ENCODE measurements around the gene VTI1A. TPM values are rescaled to one million over a fixed set of nuclear protein-coding genes. Genes with fewer than 3 reads are reported as not detected.

The VTI1A gene
- total and polyA plus RNA-seq, 9 of the 15 experiments (the other 6 are each of a cell fraction or from before 2014, with no cell fraction given) = 9.3 to 21.4 (median 16.0) TPM

- ChIA-PET CTCF (ENCODE audit: low intra/inter-chr PET ratio) (no interaction called here), POLR2A (interaction anchor here (0.7 kb wide), 1 partner anchor 12 kb away, joined by 4 read pairs; no protein-coding TSS in a partner anchor)
- Histone ChIP-seq H3K36me3 (ENCODE audit: control insufficient read depth, insufficient read depth, low read length) (no peaks in the 10 kb centered on the region; the same call in 2 of the 3 replicates), H3K9me1 (ENCODE audit: control insufficient read depth, insufficient read depth, low read length) (no peaks in the 10 kb centered on the region), H3K4me2 (ENCODE audit: insufficient read depth, low read length) (no peak overlapping the region), H3K9me3 (replicated peaks; ENCODE audit: control insufficient read depth, insufficient read depth, low read depth, low read length) (no peaks in the 10 kb centered on the region), H3K27me3 (ENCODE audit: control insufficient read depth in 2 of 2, insufficient read depth in 2 of 2, low read length in 2 of 2) (no peaks in the 10 kb centered on the region), H4K20me1 (replicated peaks; ENCODE audit: control insufficient read depth, insufficient read depth, low read length) (no peaks in the 10 kb centered on the region), H3K79me2 (ENCODE audit: control insufficient read depth, insufficient read depth, low read length) (no peaks in the 10 kb centered on the region), H3K27ac (ENCODE audit: extremely low read depth, low read depth, low read length) (no peak overlapping the region), H3K4me3 (no peak overlapping the region), H2AFZ (ENCODE audit: low read depth, low read length) (no peak overlapping the region), H3K4me1 (replicated peaks in 1 of 2; ENCODE audit: control insufficient read depth in 2 of 2, insufficient read depth in 2 of 2, low read length in 2 of 2) (no peaks in the 10 kb centered on the region), H3K9ac (ENCODE audit: insufficient read depth in 1 of 2, low read depth in 2 of 2, low read length in 2 of 2) (no peak overlapping the region)
- WGBS (ENCODE audit: insufficient coverage, low coverage, missing lambda C conversion rate) = 39% methylated on average over 4 of the region's 5 CpGs
- FAIRE-seq (no peak), ATAC-seq (no peak), DNase-seq (ENCODE audit: extremely low read depth in 1 of 4, low spot score in 3 of 4) (no peak)
- no TSS peak for BruUV-seq (replicated peaks)
- intact Hi-C loops (cut with micrococcal nuclease) (no loop called here), in situ Hi-C loops (cut with MboI) (no loop called here)
- TF ChIP-seq, protein P1, sequence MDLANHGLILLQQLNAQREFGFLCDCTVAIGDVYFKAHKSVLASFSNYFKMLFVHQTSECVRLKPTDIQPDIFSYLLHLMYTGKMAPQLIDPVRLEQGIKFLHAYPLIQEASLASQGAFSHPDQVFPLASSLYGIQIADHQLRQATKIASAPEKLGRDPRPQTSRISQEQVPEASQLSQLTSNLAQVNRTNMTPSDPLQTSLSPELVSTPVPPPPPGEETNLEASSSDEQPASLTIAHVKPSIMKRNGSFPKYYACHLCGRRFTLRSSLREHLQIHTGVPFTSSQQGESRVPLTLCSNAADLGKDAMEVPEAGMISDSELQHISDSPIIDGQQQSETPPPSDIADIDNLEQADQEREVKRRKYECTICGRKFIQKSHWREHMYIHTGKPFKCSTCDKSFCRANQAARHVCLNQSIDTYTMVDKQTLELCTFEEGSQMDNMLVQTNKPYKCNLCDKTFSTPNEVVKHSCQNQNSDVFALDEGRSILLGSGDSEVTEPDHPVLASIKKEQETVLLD (IDR thresholded peaks at IDR 0.05) = no peak
- TF ChIP-seq ATF3 (IDR thresholded peaks at IDR 0.05) (no peak), ATF3 (CRISPR knock-in tag; conservative IDR thresholded peaks at IDR 0.05) (no peak), NR2C1 (IDR thresholded peaks at IDR 0.05) (no peak), NR2C1 (tag; IDR thresholded peaks at IDR 0.05) (no peak), CTBP1 (IDR thresholded peaks at IDR 0.05; ENCODE audit: borderline replicate concordance) (no peak), HMG20B (CRISPR knock-in tag; IDR thresholded peaks at IDR 0.05) (no peak), FOXM1 (IDR thresholded peaks at IDR 0.05; ENCODE audit: low read depth) (no peak), FOXM1 (CRISPR knock-in tag; IDR thresholded peaks at IDR 0.05; ENCODE audit: low read depth) (no peak), HSF4 (CRISPR knock-in tag; IDR thresholded peaks at IDR 0.05; ENCODE audit: borderline replicate concordance) (no peak), MXI1 (IDR thresholded peaks at IDR 0.05; ENCODE audit: low read depth, low read length) (no peak), RNF2 (IDR thresholded peaks at IDR 0.05) (no peak), ETV5 (CRISPR knock-in tag; IDR thresholded peaks at IDR 0.05; ENCODE audit: low read depth) (no peak), PHB2 (IDR thresholded peaks at IDR 0.05; ENCODE audit: low read depth) (no peak), PURB (CRISPR knock-in tag; IDR thresholded peaks at IDR 0.05; ENCODE audit: low read depth) (no peak), RFX7 (CRISPR knock-in tag; IDR thresholded peaks at IDR 0.05) (no peak), AFF1 (IDR thresholded peaks at IDR 0.05; ENCODE audit: low read depth in 1 of 2, partially characterized antibody in 2 of 2) (no peak), ZNF77 (CRISPR knock-in tag; IDR thresholded peaks at IDR 0.05) (no peak), ZFP1 (CRISPR knock-in tag; IDR thresholded peaks at IDR 0.05) (no peak)
- TF ChIP-seq, protein P2, sequence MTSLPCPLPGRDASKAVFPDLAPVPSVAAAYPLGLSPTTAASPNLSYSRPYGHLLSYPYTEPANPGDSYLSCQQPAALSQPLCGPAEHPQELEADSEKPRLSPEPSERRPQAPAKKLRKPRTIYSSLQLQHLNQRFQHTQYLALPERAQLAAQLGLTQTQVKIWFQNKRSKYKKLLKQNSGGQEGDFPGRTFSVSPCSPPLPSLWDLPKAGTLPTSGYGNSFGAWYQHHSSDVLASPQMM (CRISPR knock-in tag; IDR thresholded peaks at IDR 0.05) = no peak
These were observed 357.0 kb downstream of the VTI1A start for GRCh38 chr10:112803961-112804401.

Measured in K562 (cell line).